Measurements from ENCODE around the gene MEF2B. TPM values are rescaled to one million over a fixed set of nuclear protein-coding genes. Genes with fewer than 3 reads are reported as not detected.
A peak's percentile ranks its signal among the peaks of the same experiment; 100 is the strongest.
"Not testable (repeated sequence)": the region's sequence is repeated elsewhere in the genome, so short reads cannot be mapped to it uniquely, and the experiment has no call there.

The MEF2B gene
- total RNA-seq, 1 donor from 2014 or later: not detected

DNA sequence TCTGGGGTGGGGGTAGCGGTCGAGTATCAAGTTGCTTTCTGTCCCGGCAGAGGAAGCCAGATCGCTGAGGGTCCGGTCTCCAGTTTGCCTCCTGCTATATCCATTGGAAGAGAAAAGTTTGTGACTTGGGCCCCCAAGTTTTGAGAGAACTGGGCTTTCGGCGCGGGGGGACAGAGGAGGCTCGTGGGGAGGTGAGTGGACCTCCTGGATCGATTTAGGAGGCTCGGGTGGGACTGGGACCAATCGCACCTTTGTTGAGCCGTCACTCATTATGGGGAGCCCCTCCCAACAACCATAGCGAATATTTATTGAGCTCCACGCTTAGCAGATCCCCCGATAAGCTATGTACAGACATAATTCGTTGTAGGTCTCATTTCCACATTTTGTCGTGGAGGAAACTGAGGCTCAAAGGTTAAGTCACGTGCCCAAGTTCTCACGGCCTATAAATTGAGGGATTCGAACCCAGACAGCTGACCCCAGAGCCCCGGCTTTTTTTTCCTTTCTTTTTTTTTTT, 22.9 kb upstream of the MEF2B start:
- DNase-seq: no peak

DNA sequence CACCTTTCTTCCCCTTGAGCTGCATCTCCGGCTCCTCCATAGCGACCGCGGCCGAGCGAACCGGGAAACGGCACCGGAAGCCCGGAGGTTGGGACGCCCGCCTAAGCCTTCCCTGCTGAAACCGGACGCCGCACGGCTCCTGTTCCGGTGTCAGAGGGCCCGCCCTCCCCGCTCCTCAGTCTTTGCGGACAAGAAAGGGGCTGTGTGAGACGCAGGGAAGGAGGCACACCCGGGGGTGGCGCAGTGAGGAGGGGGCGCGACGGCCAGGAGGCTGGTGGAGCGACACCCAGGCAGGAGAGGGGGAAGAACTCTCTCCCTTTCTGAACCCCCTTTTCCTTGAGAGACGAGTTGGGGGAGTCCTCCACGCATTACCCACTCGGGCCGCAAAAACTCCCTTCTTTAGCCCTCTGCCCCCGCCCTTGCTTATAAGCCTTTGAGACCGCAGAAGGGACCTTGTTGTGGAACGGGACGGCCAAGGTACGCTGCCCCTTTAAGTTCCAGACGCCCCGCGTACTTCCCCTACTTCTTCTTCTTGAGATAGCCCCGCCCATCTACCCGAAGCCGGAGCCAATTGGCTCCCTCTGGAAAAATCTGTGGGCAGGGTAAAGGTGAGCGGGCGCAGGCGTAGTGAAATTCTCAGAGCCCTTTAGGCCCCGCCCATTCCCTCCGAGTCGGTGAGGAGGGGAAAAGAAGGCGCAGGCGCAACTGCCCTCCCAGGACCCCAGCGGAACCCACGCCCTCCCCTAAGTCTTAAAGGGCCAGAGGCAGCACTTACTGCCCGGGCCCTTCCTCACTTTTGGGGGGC, 22.2 kb upstream of the MEF2B start, which contains the start of the genes BORCS8 and RFXANK:
Gene BORCS8, minus strand, starts transcription at position 75 of the 805 bp plus-strand sequence. Its CDS starts 35 bp downstream, at position 40.
Gene RFXANK, plus strand, starts transcription at position 181 of the 805 bp plus-strand sequence. CDS start 1,689 bp downstream, outside the sequence.
- DNase-seq: peak; percentile 97

DNA sequence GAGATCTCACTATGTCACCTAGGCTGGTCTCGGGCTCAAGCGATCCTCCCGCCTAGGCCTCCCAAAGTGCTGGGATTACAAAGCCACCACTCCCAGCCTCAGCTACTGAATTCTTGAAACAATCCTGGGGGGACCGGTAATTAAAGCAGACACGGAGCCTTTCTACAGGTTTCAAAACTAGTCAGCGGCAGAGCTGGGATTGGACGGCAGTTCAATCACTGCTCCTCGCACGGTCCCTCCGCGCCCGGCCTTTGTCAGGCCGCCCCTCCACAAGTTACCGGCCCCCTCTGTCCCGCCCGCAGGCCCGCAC, 21.7 kb upstream of the MEF2B start:
- DNase-seq: no peak

DNA sequence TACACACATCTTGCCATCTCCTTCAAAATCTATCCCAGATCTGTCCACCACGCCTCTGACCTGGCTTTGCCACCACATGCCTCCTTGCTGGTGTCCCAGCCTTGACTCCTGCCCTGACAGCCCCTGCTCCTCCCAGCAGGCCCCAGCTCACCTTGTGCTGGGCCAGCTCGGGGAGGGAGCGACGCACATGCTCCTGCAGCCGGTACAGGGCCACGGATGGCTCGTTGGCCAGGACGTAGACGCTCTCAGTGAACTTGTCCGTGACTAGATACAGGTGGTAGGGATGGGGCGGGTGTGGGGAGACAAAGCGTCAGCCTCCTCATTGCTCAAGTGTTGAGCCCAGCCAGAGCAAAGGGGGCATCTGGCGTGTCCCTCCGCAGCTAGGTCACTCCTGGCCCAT, 16.7 kb upstream of the MEF2B start:
- no peak for DNase-seq

DNA sequence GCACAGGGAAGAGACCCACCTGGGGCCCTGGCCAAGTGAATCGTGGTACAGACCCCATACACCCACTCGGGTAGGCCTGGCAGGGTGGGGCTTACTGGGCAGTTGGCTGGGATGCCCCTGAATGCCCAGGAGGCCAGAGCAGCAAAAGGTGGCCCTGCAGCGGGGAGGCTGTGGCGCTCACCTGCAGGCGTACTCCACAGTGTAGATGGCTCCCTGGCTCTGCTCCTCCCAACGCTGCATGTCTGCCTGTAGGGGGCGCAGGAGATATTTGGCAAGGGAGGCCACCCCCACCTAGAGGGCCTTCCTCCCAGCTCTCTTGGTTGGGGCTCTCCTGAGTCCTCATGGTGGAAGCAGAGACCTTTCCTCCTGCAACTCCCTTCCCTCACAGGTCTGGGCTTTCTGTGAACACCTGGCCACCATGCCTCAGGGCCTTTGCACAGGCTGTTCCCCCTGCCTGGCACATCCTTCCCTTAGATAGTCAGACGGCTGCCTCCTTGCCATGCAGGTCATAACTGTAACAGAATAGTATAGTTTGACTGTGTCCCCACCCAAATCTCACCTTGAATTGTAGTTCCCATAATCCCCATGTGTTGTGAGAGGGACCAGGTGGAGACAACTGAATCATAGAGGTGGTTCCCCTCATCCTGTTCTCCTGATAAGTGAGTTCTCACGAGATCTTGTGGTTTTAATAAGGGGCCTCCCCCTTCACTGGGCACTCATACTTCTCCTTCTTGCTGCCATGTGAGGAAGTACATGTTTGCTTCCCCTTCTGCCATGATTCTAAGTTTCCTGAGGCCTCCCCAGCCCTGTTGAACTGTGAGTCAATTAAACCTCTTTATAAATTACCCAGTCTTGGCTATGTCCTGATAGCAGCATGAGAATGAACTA, 16.0 kb upstream of the MEF2B start:
- DNase-seq: no peak

DNA sequence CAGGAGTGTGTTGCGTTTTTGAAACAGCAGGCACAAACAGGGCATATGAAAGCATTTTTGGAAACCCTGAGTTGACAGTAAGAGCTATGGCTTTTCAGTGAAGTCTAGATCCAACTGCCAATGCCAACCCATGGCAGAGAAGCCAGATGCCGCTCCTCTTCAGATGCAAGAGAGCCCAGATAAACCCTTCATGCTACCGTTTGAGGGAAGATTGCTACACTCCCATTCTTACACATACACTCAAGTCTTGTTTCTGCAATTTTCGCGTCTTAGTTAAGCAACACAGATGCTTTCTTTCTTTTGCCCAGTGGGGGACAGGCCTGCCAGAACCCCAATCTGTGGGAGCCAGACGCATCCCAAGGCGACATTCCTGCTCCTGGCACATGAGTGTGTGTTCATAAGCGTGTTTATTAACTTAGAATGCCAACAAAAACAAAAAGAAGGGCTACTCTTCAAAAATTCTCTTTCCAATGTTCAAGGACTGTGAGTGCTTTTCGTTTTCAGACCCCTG, 11.5 kb upstream of the MEF2B start:
- no peak for DNase-seq

DNA sequence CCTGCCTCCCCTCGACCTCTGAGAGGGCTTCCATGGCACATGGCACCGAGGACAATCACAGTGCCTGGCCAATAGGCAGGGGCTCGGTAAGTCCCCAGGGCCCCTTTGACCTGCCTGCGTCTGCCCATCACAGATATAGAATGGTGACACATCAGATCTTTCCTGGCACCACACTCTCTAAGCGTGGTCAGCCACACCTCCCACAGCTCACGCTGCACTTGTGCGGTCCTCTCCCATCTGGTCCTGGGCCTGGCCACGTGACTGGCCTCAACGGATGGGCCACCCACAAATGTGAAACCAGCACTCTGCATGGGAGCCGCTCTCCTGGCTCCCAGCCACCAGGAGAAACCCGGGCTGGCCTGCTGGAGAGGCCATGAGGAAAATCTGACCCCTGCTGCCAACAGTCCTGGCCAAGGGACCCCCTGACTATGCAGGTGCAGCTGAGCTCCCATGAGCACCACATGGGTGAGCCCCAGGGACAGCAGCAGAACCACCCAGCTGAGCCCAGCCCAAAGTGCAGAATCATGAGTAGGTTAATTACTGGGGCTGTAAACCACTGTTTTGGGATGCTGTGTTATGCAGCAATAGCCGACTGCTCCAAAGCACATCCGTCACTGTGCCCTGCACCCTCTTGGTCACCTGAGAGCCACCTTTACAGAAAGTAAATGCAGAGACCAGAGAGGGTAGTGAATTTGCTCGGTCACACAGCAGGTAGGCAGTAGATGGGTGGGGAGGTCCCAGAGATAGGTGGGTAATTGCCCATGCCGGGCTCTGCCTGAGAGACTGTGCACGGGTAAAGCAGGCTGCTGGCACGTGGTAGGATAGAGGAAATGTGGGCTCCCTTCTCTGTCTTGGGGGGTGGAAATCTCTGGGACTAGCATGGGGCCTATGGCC, 9.7 kb upstream of the MEF2B start:
- no peak for DNase-seq

DNA sequence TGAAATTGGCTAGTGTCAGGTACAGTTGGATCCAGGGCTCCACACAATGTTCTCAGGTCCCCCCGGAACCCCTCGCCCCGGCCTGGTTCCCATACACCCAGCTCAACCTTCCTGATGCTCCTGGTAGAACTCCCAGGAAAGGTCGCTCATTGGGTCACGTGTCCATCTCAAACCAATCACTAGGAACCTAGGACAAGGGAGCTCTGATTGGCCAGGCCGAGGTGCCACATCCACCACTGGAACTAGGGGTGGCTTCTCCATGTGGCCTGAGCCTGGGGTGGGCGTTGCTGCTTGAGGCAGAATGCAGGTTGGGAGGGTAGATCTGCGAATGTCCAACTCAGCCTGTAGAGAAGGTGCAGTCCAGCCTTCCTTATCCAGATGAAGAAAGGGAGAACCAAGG, 6.9 kb upstream of the MEF2B start:
- DNase-seq: no peak

DNA sequence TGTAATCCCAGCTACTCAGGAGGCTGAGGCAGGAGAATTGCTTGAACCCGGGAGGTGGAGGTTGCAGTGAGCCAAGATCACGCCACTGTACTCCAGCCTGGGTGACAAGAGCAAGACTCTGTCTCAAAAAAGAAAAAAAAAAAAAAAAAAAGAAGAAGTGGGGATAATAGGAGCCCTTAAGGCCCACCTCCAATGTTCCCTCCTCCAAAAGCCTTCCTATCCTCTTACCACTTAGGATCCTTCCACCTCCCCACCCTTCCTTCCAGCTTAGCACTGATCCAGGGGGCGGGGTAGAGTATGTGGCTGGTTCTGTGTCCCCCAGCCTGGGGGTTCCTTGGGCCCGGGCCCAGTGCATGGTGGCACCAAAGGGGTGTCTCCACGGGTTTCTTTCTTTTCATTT, 3.2 kb upstream of the MEF2B start:
- DNase-seq: not testable (repeated sequence)

DNA sequence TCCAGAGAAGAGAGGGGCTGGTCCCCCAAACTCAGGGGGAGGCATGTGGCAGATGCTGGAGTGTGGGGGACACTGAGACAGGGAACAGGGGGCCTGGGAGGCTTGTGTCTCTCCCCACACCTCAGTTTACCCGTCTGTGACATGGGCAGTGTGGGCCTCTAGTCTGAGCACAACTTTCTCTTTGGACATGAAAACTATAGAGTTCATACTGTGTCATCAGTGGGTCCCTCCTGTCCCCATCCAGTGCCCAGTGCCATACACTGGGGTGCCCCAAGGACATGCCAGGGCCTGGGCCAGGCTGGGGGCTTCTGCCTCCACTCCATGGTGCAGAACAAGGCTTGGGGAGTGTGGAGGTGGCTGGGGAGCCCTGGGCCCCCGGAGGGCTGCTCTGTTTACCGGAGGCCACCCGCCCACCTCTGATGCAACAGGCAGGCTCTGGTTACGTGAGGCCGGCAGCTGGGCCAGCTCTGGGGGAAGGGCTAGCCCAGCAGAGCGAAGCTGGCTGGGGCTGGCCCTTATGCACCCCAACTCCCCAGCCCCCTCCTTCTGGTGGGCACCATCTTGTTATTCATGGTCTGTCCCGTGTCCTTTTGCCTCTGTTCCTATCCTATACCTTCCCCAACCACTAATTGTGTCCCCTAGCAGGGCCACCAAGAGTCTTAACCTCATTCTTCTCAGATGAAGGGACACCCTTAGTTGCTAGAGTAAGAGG, 1.9 kb upstream of the MEF2B start:
- DNase-seq: no peak

DNA sequence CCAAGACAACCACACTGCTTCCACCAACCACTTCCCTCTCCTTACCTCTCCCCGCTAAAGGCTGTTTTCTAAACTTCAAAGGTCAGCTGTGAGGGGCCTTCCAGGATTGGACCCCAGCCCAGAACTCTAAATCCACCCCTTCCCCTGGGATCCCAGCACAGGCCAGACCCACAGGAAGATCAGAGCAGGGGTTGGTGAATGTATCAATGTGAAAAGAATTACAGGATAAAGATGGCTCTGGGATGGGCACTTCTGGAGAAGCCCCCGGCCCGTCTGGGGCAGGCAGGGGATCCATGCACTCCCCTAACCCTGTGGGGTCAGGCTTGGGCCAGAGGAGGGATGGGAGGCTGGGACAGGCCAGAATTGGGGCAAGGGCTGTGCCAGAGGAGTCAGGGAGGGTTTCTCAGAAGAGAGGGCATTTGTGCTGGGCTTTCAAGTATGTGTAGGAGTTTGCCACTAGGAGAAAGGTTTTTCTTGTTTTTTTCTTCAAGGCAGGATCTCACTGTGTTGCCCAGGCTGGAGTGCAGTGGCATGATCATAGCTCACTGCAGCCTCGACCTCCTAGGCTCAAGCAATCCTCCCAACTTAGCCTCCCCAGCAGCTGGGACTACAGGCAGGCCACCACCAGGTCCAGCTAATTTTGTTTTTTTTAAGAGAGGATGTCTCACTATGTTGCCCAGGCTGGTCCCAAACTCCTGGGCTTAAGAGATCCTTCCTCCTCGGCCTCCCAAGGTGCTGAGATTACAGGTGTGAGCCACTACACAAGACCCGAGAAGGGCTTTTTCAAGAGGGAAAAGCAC, 1.0 kb upstream of the MEF2B start:
- no peak for DNase-seq

DNA sequence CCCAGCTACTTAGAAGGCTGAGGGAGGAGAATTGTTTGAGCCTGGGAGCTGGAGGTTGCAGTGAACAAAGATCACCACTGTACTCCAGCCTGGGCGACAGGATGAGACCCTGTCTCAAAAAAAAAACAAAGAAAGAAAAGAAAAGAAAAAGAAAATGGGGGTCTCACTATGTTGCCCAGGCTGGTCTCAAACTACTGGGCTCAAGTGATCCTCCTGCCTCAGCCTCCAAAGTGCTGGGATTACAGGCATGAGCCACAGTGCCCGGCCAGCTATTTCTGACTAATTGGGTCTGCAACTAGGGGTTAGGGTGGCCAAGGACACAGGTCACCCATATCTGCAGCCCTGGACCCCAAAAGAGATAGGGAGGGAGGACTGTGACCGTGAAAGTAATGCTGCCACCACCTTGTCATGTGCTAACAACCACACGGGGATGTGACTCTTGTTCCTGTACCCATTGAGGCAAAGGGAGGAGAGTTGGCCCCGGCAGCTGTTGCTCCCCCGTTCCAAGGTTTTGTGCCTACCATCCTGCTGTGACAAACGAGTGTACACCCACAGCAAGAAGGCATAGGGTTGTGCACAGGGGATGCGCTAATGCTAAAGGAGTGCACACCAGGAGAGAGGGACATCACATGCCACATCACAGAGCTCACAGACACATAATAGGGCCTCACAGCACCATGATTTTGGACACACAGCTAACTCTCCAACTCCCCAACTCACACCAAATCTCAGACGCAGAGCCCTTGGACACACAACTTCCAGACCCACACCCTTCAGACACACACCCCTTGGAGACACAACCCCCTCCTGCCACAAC, 619 bp downstream of the MEF2B start:
- no peak for DNase-seq

DNA sequence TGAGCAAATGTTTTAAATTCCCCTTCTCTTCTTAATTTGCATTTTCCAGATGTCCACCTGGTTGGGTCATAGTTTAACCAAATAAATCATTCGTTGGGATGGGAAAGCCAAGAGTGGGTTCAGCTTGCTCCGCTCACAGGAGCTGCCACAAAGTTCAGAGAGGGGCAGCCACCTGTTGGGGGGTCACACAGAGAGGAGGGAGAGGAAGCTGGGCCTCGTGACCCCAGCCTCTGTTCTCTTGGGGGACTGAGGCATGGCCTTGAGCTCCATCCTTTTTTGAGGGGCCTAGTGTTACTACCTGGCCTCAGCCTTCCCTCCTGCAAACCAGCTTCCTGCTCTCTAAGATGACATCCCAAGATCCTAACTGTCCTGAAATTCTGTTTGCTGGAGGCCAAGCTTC, 2.5 kb downstream of the MEF2B start:
- no peak for DNase-seq

DNA sequence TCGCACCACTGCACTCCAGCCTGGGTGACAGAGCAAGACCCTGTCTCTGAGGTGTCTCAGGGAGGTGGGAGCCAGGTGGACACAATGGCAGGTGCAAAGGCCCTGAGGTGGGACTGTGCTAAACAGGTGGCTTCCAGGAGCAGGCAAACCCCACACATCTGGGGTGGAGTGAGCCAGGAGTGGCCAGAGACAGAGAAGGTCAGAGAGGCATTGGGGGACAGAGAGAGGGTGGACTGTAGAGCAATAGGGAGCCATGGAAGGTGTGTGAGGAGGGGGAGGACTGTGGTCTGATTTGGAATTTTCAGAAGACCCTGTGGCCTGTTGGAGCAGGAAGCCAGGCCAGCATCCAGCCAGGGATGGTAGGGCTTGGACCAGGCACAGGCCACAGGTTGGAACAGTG, 4.7 kb downstream of the MEF2B start:
- DNase-seq: no peak

DNA sequence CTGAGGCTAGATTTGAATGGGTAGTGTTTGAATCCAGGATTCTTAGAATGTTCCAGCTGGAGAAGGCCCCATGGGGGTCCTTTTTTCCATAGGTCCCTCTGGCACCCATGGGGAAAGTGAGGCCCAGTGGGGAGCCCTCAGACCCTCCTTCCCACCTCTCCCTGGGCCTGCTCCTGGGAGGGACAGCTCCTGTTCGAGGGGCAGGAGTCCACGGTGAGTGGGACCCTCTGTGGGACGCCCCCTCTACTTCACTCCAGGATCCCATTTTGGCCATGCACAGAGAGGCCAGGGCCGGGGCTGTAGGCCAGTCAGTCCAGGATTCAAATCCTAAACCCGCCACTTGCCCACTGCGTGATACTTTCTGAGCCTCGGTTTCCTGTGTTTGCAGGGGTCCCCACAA, 7.6 kb downstream of the MEF2B start:
- no peak for DNase-seq

DNA sequence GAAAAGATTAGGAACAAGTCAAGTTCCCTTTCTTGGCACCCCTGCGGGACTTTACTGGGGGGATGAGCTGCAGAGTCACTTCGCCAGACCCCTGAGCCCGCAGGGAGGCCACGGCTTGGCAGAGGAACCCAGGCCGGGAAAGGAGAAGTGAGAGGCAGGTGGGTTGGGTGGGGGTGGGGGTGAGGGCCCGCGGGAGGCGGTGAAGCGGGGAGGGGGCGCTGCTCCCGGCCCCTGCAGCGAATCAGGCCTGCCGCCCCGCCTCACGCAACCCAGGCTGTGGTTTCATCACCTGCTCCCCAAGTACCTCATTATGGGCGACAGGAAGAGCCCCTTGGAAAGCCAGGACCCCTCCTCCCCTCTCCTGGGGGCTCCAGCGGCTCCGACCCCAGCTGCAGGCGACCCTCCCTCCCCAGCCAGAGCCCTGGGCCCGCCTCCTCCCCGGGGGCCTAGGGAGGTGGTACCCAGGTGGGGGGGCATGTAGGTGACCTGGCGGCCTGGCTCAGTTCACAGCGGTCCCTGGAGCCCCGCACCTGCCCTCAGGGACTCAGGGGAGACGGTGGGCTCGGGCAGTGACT, 9.5 kb downstream of the MEF2B start:
- DNase-seq: no peak

DNA sequence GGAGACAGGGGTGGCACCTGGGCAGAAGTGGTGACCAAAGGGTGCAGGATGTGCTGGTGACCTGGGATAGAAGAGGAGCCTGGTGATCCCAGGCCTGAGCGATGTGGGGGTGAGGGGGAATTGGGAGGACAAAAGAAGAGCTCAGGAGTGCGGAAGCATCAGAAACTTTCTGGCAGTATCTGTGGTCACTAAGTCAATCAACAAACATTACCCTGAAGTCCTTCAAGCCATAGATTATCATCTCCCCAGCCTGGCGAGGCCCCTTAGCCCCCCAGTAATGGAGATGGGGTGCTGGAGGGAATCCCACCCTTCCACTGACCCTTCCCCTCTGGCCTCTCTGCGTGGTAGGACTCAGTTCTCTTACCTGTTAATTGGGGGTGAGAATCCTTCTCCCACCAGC, 10.5 kb downstream of the MEF2B start:
- DNase-seq: no peak

DNA sequence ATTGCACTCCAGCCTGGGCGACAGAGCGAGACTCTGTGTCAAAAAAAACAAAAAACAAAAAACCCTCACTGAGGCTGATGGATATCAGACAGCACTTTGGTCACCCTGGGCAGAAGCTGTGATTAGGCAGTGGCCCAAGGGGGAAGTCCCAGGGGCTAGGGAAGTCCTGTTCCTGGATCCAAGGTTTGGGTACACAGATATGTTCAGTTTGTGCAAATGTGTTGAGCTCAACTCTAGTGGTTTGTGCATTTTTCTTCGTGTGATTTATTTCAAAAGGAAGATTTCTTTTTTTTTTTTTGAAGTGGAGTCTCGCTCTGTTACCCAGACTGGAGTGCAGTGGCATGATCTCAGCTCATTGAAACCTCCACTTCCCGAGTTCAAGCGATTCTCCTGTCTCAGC, 12.3 kb downstream of the MEF2B start:
- no peak for DNase-seq
